DMS79 (cell line): ENCODE results near the gene GPR155.
A peak's percentile ranks its signal among the peaks of the same experiment; 100 is the strongest.
"Not testable (repeated sequence)": the region's sequence is repeated elsewhere in the genome, so short reads cannot be mapped to it uniquely, and the experiment has no call there.

Source experiments
- DNase-seq: peaks from one replicate; lab custom pipeline; 2025; lab: John Stamatoyannopoulos, UW

Gene GPR155

GRCh38 chr2:174439950-174440349 is 46.9 kb downstream of the GPR155 start:
- no peak for DNase-seq

GRCh38 chr2:174439323-174439722 is 47.5 kb downstream of the GPR155 start:
- no peak for DNase-seq

DNA sequence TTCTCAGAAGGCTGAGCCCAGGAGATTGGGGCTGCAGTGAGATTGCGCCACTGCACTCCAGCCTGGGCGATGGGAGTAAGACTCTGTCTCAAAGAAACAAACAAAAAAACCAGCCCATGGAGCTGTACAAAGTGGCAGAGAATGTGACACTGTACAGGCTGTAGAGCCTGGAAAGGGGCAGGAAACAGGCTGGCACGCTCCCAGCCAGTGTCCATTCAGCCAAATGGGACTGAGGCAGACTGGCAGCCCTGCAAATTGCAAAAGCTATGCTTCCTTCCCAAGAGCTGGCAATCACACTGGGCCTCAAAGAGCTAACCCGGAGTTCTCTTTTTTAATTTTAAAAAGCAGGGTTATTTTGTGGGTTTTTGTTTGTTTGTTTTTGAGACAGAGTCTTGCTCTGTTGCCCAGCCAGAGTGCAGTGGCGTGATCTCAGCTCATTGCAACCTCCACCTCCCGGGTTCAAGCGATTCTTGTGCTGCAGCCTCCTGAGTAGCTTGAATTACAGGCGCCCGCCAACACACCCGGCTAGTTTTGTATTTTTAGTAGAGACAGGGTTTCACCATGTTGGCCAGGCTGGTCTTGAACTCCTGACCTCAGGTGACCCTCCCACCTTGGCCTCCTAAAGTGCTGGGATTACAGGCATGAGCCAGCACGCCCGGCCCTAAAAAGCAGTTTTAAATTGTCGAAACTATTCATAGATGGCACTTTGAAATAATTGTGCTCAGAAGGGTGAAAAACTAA is 48.5 kb downstream of the GPR155 start:
- no peak for DNase-seq

GRCh38 chr2:174436351-174436750 is 50.5 kb downstream of the GPR155 start:
- no peak for DNase-seq

DNA sequence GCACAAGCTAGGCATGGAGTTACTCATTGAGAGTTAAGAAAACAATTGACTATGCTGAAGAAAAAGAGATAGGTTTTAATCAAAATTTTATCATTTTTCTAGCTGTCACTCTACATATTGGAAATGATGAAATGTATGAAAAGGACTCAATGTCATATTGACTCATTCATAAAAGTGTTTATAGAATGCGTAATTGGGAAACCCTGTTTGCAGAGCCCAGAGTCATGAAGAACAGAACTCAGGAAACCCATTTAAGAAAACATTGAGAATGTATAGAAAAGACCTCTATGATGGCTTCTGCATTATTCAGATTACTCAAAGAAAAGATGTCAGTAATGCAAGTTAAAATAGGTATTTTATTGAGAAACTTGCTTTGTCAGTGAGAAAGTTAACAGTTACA is 54.9 kb downstream of the GPR155 start:
- no peak for DNase-seq

- DNase-seq = no peak
Observed at GRCh38 chr2:174430066-174430465, 56.8 kb downstream of the GPR155 start.

- no peak for DNase-seq
Observed at GRCh38 chr2:174428214-174428613, 58.6 kb downstream of the GPR155 start.

DNA sequence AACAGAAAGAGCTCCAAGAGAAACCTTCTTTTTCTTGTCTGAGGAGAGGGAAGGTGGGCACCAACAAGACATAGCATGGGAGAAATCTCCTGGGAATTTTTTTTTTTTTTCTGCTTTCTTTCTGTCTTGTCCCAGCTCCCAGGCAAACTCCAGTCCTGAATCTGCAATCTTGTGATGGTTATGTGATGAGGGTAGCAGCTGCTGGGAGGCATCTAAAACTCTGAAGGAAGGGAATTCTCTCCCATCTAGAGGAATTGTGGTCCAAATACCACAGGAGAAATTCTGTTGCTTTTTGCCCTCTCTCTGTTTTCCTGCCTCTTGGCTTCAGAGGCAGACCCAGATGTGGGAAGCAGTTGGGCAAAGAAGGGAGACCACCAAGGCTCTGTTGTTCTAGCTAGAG is 74.6 kb downstream of the GPR155 start:
- DNase-seq = no peak

DNA sequence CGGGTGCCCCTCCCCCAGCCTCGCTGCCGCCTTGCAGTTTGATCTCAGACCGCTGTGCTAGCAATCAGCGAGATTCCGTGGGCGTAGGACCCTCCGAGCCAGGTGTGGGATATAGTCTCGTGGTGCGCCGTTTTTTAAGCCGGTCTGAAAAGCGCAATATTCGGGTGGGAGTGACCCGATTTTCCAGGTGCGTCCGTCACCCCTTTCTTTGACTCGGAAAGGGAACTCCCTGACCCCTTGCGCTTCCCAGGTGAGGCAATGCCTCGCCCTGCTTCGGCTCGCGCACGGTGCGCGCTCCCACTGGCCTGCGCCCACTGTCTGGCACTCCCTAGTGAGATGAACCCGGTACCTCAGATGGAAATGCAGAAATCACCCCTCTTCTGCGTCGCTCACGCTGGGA is 76.8 kb downstream of the GPR155 start:
- not testable (repeated sequence) for DNase-seq

DNA sequence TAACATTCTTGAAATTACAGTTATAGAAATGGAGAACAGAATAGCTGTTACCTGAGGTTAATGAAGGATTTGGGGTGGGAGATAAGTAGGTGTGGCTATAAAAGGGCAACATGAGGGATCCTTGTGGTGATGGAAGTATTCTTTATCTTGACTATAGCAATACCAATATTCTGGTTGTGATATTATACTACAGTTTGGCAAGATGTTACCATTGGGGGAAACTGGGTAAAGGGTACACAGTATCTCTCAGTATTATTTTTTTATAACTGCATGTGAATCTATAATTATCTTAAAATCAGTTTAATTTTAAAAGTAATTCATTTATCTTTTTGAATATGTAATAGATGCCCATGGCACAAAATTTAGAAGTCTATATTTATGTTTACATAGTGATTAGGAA is 83.2 kb downstream of the GPR155 start:
- no peak for DNase-seq

DNA sequence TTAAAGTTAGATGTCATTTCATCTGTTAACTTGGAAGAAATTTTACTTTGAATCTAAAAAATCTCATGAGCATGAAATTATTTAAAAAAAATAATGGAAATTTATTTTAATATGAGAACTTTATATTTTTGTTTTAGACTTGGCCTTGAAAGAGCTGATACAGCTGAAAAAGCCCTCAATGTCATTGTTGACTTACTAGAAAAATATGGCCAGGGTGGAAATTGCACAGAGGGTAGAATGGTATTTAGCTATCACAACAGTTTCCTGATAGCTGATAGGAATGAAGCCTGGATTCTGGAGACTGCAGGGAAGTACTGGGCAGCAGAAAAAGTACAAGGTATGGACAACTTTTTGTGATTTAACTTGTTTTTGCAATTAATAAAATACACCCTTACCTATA is 86.0 kb downstream of the GPR155 start:
- no peak for DNase-seq

DNA sequence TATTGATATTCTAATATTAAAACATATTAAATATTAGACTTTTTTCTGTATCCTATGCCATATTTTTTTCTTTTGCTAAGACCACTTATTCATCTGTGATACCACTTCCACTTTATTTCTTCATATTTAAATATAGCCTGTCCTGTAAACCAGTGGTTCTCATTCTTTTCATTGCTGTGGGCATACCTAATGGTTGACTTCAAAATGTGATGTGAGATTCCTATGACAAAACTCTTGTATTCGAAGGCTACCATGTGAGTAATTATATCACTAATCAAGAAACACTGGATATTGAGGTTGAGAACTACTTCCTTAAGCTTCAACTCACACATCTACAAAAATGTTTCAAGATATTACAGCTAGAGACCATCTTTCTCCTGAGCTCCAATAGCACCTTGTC is 87.7 kb downstream of the GPR155 start:
- no peak for DNase-seq

GRCh38 chr2:174397773-174398172 is 89.1 kb downstream of the GPR155 start:
- no peak for DNase-seq

DNA sequence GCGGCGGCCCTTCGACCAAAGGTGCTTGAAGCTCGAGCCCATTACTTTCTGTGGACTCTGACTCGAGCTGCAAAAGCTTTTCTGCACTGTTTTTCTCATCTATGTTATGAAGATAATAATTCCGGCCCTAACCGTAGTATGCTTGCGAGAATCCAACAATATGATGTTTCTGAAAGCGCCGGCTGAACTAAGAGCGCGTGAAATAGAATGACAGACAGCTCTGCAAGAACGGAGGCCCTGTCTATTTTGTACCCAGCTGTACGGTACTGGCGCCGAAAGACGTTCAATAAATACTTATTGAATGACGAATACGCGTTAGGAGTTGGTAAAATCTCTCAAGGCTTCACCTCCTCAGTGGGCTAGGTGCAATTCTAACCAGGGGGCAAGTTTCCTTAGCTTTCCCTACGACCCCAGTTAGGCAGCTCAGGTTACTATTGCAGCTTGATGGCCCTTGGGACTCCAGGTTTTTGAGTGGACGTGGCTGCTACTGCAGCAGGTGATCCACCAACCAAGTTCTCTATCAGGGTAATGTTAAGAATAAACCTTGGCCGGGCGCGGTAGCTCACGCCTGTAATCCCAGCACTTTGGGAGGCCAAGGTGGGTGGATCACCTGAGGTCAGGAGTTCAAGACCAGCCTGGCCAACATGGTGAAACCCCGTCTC is 90.7 kb downstream of the GPR155 start:
- peak; percentile 42 for DNase-seq

- peak; percentile 87 for DNase-seq
Observed at GRCh38 chr2:174395284-174395968, 91.4 kb downstream of the GPR155 start, which contains the start of gene SCRN3. SCRN3 (plus strand) TSS chr2:174395730; CDS start chr2:174398284, 2,554 bp downstream.

DNA sequence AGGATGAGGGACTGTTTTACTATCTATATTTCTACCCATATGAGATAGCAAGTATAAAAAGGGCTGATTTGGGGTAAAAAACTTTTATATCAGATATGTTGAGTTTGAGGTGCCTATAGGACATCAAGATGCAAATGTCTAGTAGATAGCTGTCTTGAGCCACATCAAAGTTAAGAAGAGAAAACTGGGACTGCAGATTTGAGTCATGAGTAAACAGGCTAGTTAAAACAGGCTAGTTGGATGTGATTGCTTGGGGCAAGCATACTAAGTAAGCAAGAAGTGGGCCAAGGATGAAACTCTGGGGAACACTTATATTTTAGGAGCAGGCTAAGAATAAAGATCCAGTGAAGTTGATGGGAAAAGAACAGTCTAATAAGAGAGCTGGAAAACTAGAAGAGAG is 94.1 kb downstream of the GPR155 start:
- no peak for DNase-seq

- not testable (repeated sequence) for DNase-seq
Observed at GRCh38 chr2:174390303-174390702, 96.5 kb downstream of the GPR155 start.

- DNase-seq = no peak
Observed at GRCh38 chr2:174389542-174389941, 97.3 kb downstream of the GPR155 start.

DNA sequence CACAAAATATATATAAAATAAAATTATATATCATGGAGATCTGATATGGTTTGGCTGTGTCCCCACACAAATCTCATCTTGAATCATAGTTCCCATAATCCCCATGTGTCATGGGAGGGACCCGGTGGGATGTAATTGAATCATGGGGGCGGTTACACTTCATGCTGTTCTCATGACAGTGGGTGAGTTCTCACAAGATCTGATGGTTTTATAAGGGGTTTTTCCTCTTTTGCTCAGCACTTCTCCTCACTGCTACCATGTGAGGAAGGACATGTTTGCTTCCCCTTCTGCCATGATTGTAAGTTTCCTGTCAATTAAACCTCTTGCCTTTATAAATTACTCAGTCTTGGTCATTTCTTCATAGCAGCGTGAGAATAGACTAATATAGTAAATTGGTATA is 98.1 kb downstream of the GPR155 start:
- DNase-seq = not testable (repeated sequence)

- DNase-seq = no peak
Observed at GRCh38 chr2:174385201-174385600, 101.6 kb downstream of the GPR155 start.

DNA sequence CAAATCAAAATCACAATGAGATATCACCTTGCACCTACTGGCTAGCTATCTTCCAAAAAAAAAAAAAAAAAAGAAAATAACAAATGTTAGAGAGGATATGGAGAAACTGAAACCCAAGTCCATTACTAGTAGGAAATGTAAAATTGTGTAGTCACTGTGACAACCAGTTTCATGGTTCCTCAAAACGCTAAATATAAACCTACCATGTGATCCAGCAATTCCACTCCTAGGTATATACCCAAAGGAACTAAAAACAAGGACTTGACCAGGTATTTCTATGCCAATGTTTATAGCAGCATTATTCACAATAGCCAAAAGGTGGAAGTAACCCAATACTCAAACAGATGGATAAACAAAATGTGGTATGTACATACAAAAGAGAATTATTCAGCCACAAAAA is 103.0 kb downstream of the GPR155 start:
- no peak for DNase-seq
